ENCODE data around the gene PLAGL2.

- no peak for TF ChIP-seq CTCF (IDR thresholded peaks at IDR 0.05; ENCODE audit: low read depth, low read length, missing input control)
- TF ChIP-seq EGR1 (IDR thresholded peaks at IDR 0.05; ENCODE audit: low read depth in 2 of 2): no peak
- no peak for TF ChIP-seq FOXA1 (IDR thresholded peaks at IDR 0.05)
- TF ChIP-seq YY1 (IDR thresholded peaks at IDR 0.05): no peak
- no peak for TF ChIP-seq GABPA (IDR thresholded peaks at IDR 0.05 in 1 of 2, conservative IDR thresholded peaks at IDR 0.05 in 1 of 2)
- no peak for TF ChIP-seq SP1 (IDR thresholded peaks at IDR 0.05)
- no peak for TF ChIP-seq HNF4G (IDR thresholded peaks at IDR 0.05)
- TF ChIP-seq MAX (IDR thresholded peaks at IDR 0.05): no peak
- TF ChIP-seq REST (IDR thresholded peaks at IDR 0.05): no peak
- no peak for TF ChIP-seq ATF3 (IDR thresholded peaks at IDR 0.05)
- no peak for TF ChIP-seq ZBTB33 (IDR thresholded peaks at IDR 0.05)
- TF ChIP-seq JUND (IDR thresholded peaks at IDR 0.05): no peak
- no peak for TF ChIP-seq TAF1 (conservative IDR thresholded peaks at IDR 0.05)
These were observed 37.4 kb upstream of the PLAGL2 start for GRCh38 chr20:32244959-32245358.
